HEK293 (cell line): ENCODE data around the gene PPP4R1.

ENCODE experiments used
- CTCF ChIA-PET: fragments of 350-600 bp; formaldehyde crosslinking; extraction: SDS; loops from one replicate; lab custom pipeline; 2021; ENCODE audit warnings: antibody characterized with exemption; lab: Yijun Ruan, JAX
- POLR2A ChIA-PET: fragments of 300-600 bp; formaldehyde crosslinking; extraction: SDS; loops from one replicate; lab custom pipeline; 2020; ENCODE audit warnings: antibody characterized with exemption, inconsistent platforms; lab: Yijun Ruan, JAX
- H3K27ac ChIP-seq: fragments of 200-500 bp; sonication (Bioruptor generic); 2 replicates; pipeline ENCODE4 v1.5.1; 2014; ENCODE audit warnings: low read depth, low read length, control low read depth, inconsistent platforms; ENCODE audit errors: extremely low read depth
- H3K36me3 ChIP-seq, 2 experiments: fragments of 200-500 bp in 1 of 2; sonication (Bioruptor generic) in 1 of 2; 1 replicate in 1 of 2; 2 replicates in 1 of 2; pipeline ENCODE4 v1.5.1; 2014 to 2017; ENCODE audit warnings: inconsistent platforms in 2 of 2, low read length in 2 of 2; ENCODE audit not compliant: control insufficient read depth in 2 of 2, insufficient read depth in 1 of 2
- H3K4me1 ChIP-seq: fragments of 200-500 bp; sonication (Bioruptor generic); 2 replicates; pipeline ENCODE4 v1.5.1; 2014; ENCODE audit warnings: mild to moderate bottlenecking, low read length, inconsistent platforms; ENCODE audit not compliant: control insufficient read depth, insufficient read depth
- H3K4me3 ChIP-seq: 2 replicates; pipeline ENCODE4 v1.5.1; 2011; ENCODE audit warnings: low read depth, mild to moderate bottlenecking, control low read depth, low read length, moderate library complexity
- H3K9me3 ChIP-seq: fragments of 200-500 bp; sonication (Bioruptor generic); 2 replicates; pipeline ENCODE4 v1.5.1; 2014; ENCODE audit warnings: low read depth, low read length, inconsistent platforms; ENCODE audit not compliant: control insufficient read depth, insufficient read depth
- EGR2 ChIP-seq: fragments of 450-650 bp; formaldehyde crosslinking; IDR thresholded peaks from 2 replicates; pipeline ENCODE4 v1.5.1; 2016; ENCODE audit warnings: low read depth, missing biosample characterization, missing genetic modification characterization
- GFI1B ChIP-seq: fragments of 450-650 bp; formaldehyde crosslinking; IDR thresholded peaks from 2 replicates; pipeline ENCODE4 v1.5.1; 2016; ENCODE audit warnings: missing biosample characterization, missing genetic modification characterization
- GLI2 ChIP-seq: fragments of 450-650 bp; formaldehyde crosslinking; IDR thresholded peaks from 2 replicates; pipeline ENCODE4; 2017; ENCODE audit warnings: missing biosample characterization, missing genetic modification characterization, low read depth, borderline replicate concordance
- GLI4 ChIP-seq: fragments of 450-650 bp; formaldehyde crosslinking; IDR thresholded peaks from 2 replicates; pipeline ENCODE4 v1.5.1; 2016; ENCODE audit warnings: missing biosample characterization, missing genetic modification characterization
- KLF10 ChIP-seq: fragments of 450-650 bp; IDR thresholded peaks from 2 replicates; pipeline ENCODE4 v1.5.1; 2018; ENCODE audit warnings: missing biosample characterization, mild to moderate bottlenecking, missing genetic modification characterization
- MZF1 ChIP-seq: fragments of 450-650 bp; formaldehyde crosslinking; IDR thresholded peaks from 2 replicates; pipeline ENCODE4 v1.5.1; 2017; ENCODE audit warnings: missing biosample characterization, missing genetic modification characterization, borderline replicate concordance
- OSR2 ChIP-seq: fragments of 450-650 bp; formaldehyde crosslinking; IDR thresholded peaks from 2 replicates; pipeline ENCODE4 v1.5.1; 2016; ENCODE audit warnings: missing biosample characterization, missing genetic modification characterization
- TCF7L2 ChIP-seq: IDR thresholded peaks from 2 replicates; pipeline ENCODE4 v1.6.1; 2011; ENCODE audit warnings: low read depth, mild to moderate bottlenecking, inconsistent platforms, low read length, moderate library complexity, borderline replicate concordance
- ZBTB17 ChIP-seq: fragments of 450-650 bp; formaldehyde crosslinking; IDR thresholded peaks from 2 replicates; pipeline ENCODE4 v1.5.1; 2016; ENCODE audit warnings: missing biosample characterization, missing genetic modification characterization
- ZNF138 ChIP-seq: fragments of 450-650 bp; formaldehyde crosslinking; IDR thresholded peaks from 2 replicates; pipeline ENCODE4 v1.5.1; 2016; ENCODE audit warnings: missing biosample characterization, missing genetic modification characterization, borderline replicate concordance
- ZNF157 ChIP-seq: fragments of 450-650 bp; formaldehyde crosslinking; IDR thresholded peaks from 2 replicates; pipeline ENCODE4 v1.5.1; 2016; ENCODE audit warnings: missing biosample characterization, missing genetic modification characterization
- ZNF19 ChIP-seq: fragments of 450-650 bp; formaldehyde crosslinking; IDR thresholded peaks from 2 replicates; pipeline ENCODE4; 2016; ENCODE audit warnings: missing biosample characterization, missing genetic modification characterization, low read depth
- ZNF211 ChIP-seq: fragments of 450-650 bp; formaldehyde crosslinking; IDR thresholded peaks from 2 replicates; pipeline ENCODE4 v1.5.1; 2016; ENCODE audit warnings: low read depth, missing biosample characterization, missing genetic modification characterization
- ZNF280C ChIP-seq: fragments of 450-650 bp; formaldehyde crosslinking; IDR thresholded peaks from 2 replicates; pipeline ENCODE4 v1.5.1; 2016; ENCODE audit warnings: missing biosample characterization, missing genetic modification characterization
- ZNF311 ChIP-seq: fragments of 450-650 bp; formaldehyde crosslinking; IDR thresholded peaks from 2 replicates; pipeline ENCODE4 v1.5.1; 2017; ENCODE audit warnings: missing biosample characterization, missing genetic modification characterization, borderline replicate concordance
- ZNF37A ChIP-seq: fragments of 450-650 bp; IDR thresholded peaks from 2 replicates; pipeline ENCODE4 v1.5.1; 2018; ENCODE audit warnings: missing biosample characterization, missing genetic modification characterization
- ZNF416 ChIP-seq: fragments of 450-650 bp; formaldehyde crosslinking; IDR thresholded peaks from 2 replicates; pipeline ENCODE4 v1.5.1; 2016; ENCODE audit warnings: missing biosample characterization, missing genetic modification characterization
- ZNF510 ChIP-seq: fragments of 450-650 bp; formaldehyde crosslinking; IDR thresholded peaks from 2 replicates; pipeline ENCODE4 v1.5.1; 2018; ENCODE audit warnings: mild to moderate bottlenecking, missing genetic modification characterization, missing biosample characterization; ENCODE audit not compliant: insufficient replicate concordance
- ZNF600 ChIP-seq: fragments of 450-650 bp; formaldehyde crosslinking; IDR thresholded peaks from 2 replicates; pipeline ENCODE4 v1.5.1; 2016; ENCODE audit warnings: missing biosample characterization, missing genetic modification characterization
- ZNF658 ChIP-seq: fragments of 450-650 bp; formaldehyde crosslinking; IDR thresholded peaks from 2 replicates; pipeline ENCODE4; 2016; ENCODE audit warnings: missing biosample characterization, missing genetic modification characterization
- ZNF664 ChIP-seq: fragments of 450-650 bp; formaldehyde crosslinking; IDR thresholded peaks from 2 replicates; pipeline ENCODE4 v1.5.1; 2016; ENCODE audit warnings: missing biosample characterization, missing genetic modification characterization
- ZNF777 ChIP-seq: fragments of 450-650 bp; formaldehyde crosslinking; IDR thresholded peaks from 2 replicates; pipeline ENCODE4 v1.5.1; 2017; ENCODE audit warnings: missing biosample characterization, missing genetic modification characterization, borderline replicate concordance
- ZNF791 ChIP-seq: fragments of 450-650 bp; formaldehyde crosslinking; IDR thresholded peaks from 2 replicates; pipeline ENCODE4 v1.5.1; 2016; ENCODE audit warnings: missing biosample characterization, missing genetic modification characterization
- ZNF843 ChIP-seq: fragments of 450-650 bp; formaldehyde crosslinking; IDR thresholded peaks from 2 replicates; pipeline ENCODE4 v1.5.1; 2016; ENCODE audit warnings: missing biosample characterization, missing genetic modification characterization
- TF ChIP-seq, protein P1 (sequence below): fragments of 450-650 bp; formaldehyde crosslinking; IDR thresholded peaks from 2 replicates; pipeline ENCODE4 v1.5.1; 2016; ENCODE audit warnings: missing biosample characterization, missing genetic modification characterization

PPP4R1 gene

GRCh38 chr18:9569178-9569577 lies 45.2 kb downstream of the PPP4R1 start:
- no peak for TF ChIP-seq ZBTB17 (tag by site-specific recombination)
- TF ChIP-seq OSR2 (tag by site-specific recombination): no peak
- TF ChIP-seq KLF10: no peak
- TF ChIP-seq ZNF280C: no peak
- no peak for TF ChIP-seq ZNF211 (tag by site-specific recombination)
- TF ChIP-seq ZNF600 (tag by site-specific recombination): no peak
- TF ChIP-seq GFI1B (tag by site-specific recombination): no peak
- no peak for TF ChIP-seq ZNF138 (tag by site-specific recombination)
- no peak for TF ChIP-seq ZNF510 (tag by site-specific recombination)
- no peak for TF ChIP-seq ZNF658
- TF ChIP-seq ZNF311 (tag by site-specific recombination): no peak
- TF ChIP-seq EGR2 (tag by site-specific recombination): no peak
- no peak for TF ChIP-seq ZNF157 (tag by site-specific recombination)
- no peak for TF ChIP-seq ZNF416 (tag by site-specific recombination)
- TF ChIP-seq TCF7L2: no peak
- TF ChIP-seq, protein P1, sequence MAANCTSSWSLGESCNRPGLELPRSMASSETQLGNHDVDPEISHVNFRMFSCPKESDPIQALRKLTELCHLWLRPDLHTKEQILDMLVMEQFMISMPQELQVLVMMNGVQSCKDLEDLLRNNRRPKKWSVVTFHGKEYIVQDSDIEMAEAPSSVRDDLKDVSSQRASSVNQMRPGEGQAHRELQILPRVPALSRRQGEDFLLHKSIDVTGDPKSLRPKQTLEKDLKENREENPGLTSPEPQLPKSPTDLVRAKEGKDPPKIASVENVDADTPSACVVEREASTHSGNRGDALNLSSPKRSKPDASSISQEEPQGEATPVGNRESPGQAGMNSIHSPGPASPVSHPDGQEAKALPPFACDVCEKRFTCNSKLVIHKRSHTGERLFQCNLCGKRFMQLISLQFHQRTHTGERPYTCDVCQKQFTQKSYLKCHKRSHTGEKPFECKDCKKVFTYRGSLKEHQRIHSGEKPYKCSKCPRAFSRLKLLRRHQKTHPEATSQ (tag by site-specific recombination): no peak
- TF ChIP-seq ZNF664 (tag by site-specific recombination): no peak
- H3K4me1 ChIP-seq: no peaks in the 10 kb centered on the region
- no peak overlapping the region for H3K4me3 ChIP-seq
- POLR2A ChIA-PET: interaction anchor here (0.6 kb wide), 1 partner anchor 57 kb away, joined by 3 read pairs; no protein-coding TSS in a partner anchor
- no peaks in the 10 kb centered on the region for H3K9me3 ChIP-seq
- H3K36me3 ChIP-seq: peaks cover 45 to 50% of the 10 kb centered on the region in 2 experiments
- no peak overlapping the region for H3K27ac ChIP-seq
- CTCF ChIA-PET: interaction anchor here (0.5 kb wide), 1 partner anchor 15 kb away, joined by 3 read pairs; no protein-coding TSS in a partner anchor

DNA sequence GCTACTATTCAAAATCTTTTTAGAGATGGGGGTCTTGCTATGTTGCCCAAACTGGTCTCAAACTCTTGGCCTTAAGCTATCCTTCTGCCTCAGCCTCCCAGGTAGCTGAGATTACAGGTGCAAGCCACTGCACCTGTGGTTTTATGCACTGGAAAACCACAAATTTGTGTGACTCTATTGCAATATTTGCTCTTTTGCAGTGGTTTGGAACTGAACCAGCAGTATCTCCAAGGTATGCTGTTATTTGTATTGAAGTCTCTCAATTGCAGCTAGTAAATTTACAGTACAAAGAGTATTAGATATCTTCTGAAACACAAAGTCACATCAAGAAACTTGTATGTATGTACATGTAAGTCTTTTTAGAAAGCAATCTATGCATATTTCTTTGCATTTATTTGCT lies 46.2 kb downstream of the PPP4R1 start:
- Histone ChIP-seq H3K9me3 (no peaks in the 10 kb centered on the region), H3K4me1 (no peaks in the 10 kb centered on the region), H3K27ac (no peak overlapping the region), H3K4me3 (no peak overlapping the region), H3K36me3 (peaks cover 43 to 56% of the 10 kb centered on the region in 2 experiments)
- ChIA-PET CTCF (interaction anchor here (0.6 to 1.1 kb wide), 2 partner anchors 8 to 202 kb away, joined by 3 to 4 read pairs; no protein-coding TSS in a partner anchor), POLR2A (interaction anchor here (0.5 kb wide), 1 partner anchor 180 kb away, joined by 3 read pairs; no protein-coding TSS in a partner anchor)
- TF ChIP-seq ZNF777 (tag by site-specific recombination): no peak
- TF ChIP-seq ZNF37A (tag by site-specific recombination): no peak
- no peak for TF ChIP-seq ZNF19
- TF ChIP-seq GLI2 (tag by site-specific recombination): no peak
- TF ChIP-seq MZF1 (tag by site-specific recombination): no peak
- TF ChIP-seq ZNF600 (tag by site-specific recombination): no peak
- no peak for TF ChIP-seq GLI4 (tag by site-specific recombination)
- TF ChIP-seq ZNF791: no peak
- no peak for TF ChIP-seq ZNF843 (tag by site-specific recombination)
